PC-3 (cell line): ENCODE measurements around the gene B4GALNT4.

Experiments
- EZH2phosphoT487 ChIP-seq: fragments of 300-600 bp; sonication (generic); IDR thresholded peaks from 2 replicates; pipeline ENCODE4 v1.6.1; 2018; ENCODE audit warnings: mild to moderate bottlenecking, antibody characterized with exemption, low read length, borderline replicate concordance
- TF ChIP-seq, protein P1 (sequence below): fragments of 300-600 bp; sonication (generic); conservative IDR thresholded peaks from 2 replicates; pipeline ENCODE4 v1.5.1; 2017; ENCODE audit warnings: antibody characterized with exemption, low read depth, mild to moderate bottlenecking, low read length

GRCh38 chr11:395866-396265 is 26.6 kb downstream of the B4GALNT4 start:
- TF ChIP-seq, protein P1, sequence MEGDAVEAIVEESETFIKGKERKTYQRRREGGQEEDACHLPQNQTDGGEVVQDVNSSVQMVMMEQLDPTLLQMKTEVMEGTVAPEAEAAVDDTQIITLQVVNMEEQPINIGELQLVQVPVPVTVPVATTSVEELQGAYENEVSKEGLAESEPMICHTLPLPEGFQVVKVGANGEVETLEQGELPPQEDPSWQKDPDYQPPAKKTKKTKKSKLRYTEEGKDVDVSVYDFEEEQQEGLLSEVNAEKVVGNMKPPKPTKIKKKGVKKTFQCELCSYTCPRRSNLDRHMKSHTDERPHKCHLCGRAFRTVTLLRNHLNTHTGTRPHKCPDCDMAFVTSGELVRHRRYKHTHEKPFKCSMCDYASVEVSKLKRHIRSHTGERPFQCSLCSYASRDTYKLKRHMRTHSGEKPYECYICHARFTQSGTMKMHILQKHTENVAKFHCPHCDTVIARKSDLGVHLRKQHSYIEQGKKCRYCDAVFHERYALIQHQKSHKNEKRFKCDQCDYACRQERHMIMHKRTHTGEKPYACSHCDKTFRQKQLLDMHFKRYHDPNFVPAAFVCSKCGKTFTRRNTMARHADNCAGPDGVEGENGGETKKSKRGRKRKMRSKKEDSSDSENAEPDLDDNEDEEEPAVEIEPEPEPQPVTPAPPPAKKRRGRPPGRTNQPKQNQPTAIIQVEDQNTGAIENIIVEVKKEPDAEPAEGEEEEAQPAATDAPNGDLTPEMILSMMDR = no peak
- TF ChIP-seq EZH2phosphoT487 = no peak
